Measurements from ENCODE around the gene TMEM260. TPM values are rescaled to one million over a fixed set of nuclear protein-coding genes. Genes with fewer than 3 reads are reported as not detected.
A peak's percentile ranks its signal among the peaks of the same experiment; 100 is the strongest.
"Not testable (repeated sequence)": the region's sequence is repeated elsewhere in the genome, so short reads cannot be mapped to it uniquely, and the experiment has no call there.

Gene TMEM260
- total RNA-seq, 2 donors from 2014 or later: 17.9 to 22.9 TPM

DNA sequence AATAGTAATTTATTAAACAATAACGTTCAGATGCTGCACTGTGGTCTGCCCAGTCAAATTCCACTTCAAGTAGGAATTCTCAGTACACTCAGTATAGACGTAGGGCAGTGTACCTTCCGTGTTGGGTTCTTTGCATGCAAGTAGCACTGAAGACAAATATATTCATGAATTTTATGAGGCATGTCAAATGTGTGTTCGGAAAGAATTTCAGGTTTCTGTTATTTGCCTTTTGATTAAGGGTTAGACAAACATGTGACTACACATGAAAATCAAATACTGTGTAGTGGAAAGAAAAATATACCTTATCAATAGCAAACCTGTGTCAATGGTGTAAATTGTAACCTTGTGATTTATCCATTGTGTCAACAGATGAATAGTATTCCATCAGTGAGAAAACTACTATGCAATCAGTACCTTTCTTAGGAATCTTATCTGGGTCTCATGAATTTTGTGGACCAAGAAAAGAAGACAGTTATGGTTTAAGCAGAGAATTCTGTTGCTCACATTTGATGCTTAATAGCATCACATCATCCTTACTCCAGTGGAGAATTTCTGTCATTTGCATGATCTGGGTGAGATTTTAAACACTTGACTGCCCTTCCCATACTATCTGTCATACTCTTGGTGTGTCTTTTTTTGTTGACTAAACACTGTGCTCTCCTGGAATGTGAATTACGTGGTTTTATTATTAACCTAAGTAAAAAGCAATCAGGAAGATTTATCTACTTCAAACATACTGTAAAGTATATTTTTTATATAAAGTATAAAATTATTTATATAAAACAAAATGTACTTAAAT is 13.3 kb downstream of the TMEM260 start:
- DNase-seq: no peak
- peak; percentile 64 for ATAC-seq
- intact Hi-C loops (cut with DNase I, micrococcal nuclease): no loop called here

DNA sequence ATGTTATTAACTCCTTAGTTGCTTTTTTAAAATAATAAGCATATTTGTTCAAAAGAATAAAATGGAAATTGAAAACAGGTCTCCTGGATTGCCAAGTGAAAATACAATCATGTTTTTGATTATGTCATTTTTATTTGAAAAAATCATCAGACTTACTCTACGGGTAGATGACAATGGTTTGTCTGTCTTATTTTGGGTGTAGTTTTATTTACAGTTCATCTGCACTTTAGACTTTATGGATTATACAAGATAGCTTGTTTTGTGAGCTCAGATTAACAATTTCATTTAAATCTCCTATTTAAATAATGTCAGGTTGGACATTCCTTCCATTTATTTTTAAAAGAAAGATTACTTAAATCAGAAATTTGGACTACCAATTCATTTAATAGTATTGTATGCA is 14.8 kb downstream of the TMEM260 start:
- peak; percentile 78 for ATAC-seq
- DNase-seq: no peak
- intact Hi-C loops (cut with DNase I, micrococcal nuclease): no loop called here

DNA sequence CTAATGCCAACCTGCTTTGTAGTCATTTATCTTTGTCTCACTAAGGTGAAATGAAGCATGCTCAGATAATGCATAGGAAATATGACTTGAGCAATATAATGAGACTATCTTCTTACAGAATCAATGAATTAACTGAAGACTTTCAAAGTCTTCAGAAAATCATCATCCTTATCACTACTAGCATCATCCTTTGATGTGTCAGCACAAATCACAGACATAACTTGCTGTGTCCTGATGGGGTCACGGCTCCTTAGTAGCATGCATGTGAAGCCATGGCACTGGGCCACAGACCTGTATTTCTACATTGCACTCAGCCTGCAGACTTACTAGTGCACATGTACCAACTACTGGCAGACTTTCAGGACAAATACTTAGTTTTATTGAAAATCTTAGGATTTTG is 18.9 kb downstream of the TMEM260 start:
- ATAC-seq: no peak
- DNase-seq: no peak
- intact Hi-C loops (cut with DNase I, micrococcal nuclease): no loop called here

DNA sequence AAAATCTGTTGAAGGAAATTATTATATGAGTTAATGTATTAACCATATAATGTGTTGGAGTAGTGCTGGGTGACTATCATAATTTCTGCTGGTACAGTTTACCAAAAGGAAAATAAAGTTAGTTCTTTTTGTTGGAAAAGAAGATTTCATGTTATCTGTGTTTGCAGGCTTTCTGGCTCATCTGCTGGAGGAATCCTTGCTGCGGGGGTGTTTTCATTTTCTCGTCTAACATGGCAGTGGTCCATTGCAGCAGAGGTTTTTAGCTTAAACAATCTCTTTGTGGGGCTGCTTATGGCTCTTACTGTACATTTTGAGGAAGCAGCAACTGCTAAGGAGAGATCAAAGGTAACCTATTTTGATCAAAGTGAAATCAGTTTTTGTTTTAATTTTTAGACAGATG is 24.1 kb downstream of the TMEM260 start:
- DNase-seq (no peak), ATAC-seq (no peak)
- intact Hi-C loops (cut with DNase I, micrococcal nuclease): no loop called here

DNA sequence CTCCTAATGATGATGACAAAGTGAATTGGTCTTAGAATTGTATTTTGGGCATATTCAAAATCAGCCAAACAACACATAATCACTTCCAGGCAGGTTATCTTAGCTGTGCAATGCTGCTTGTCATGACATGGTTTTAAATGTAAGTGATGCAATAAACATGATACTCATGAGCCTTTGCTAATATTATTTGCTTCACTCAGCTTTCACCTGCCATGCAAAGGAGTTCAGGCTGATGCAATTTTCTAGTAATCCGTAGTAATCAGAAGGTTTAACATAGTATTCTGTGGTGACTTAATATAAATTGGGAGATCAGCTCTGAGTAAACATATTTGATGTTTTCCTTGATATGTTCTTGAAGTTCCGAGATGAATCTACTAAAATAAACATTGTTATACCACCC is 29.1 kb downstream of the TMEM260 start:
- no peak for DNase-seq
- ATAC-seq: no peak
- intact Hi-C loops (cut with DNase I, micrococcal nuclease): no loop called here

DNA sequence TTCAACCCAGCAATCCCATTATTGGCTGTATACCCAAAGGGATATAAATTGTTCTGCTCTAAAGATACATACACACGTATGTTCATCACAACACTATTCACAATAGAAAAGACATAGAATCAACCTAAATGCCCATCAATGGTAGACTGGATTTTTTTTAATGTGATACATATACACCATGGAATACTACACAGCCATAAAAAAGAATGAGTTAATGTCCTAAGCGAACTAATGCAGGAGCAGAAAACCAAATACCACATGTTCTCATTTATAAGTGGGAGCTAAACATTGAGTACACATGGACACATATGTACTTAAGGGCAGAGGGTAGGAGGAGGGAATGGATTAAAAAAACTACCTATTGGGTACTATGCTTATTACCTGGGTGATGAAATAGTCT is 32.1 kb downstream of the TMEM260 start:
- ATAC-seq; DNase-seq; intact Hi-C loops (cut with DNase I, micrococcal nuclease): not testable (repeated sequence)

DNA sequence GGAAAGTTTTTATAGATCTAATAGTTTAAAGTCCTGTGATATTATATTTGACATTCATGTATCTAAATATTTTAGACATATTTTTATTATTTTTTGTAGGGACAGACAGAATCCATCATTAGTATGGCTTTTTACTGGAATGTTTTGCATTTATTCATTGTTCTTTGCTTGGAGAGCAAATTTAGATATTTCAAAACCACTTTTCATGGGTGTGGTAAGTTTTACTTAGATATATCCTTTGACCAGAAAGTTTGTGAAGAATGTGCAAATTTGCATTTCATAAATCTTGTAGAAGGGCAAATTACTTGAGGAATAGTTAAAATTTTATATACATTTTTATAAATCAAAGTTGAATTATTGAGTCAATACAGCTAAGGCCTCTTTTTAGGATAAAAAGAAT is 37.5 kb downstream of the TMEM260 start:
- DNase-seq: no peak
- intact Hi-C loops (cut with DNase I, micrococcal nuclease): no loop called here
- no peak for ATAC-seq

DNA sequence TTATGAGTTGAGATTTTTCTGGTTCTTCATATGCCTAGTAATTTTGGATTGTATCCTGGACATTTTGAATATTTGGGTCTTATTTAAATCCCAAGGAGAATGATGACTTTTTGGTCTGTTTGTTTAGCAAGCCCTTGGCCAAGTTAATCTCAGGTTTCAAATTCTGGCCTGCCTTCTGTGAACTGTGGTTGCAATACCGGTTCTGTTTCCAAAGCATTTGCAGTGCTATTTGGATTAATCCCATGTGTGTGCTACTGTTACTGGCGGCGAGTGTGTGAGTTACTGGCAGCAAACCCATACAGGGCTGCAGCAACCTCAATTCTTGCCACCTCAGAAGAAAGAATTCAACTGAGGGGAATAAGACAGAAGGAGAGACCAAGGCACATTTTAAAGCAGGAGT is 51.1 kb downstream of the TMEM260 start:
- intact Hi-C loops (cut with DNase I, micrococcal nuclease): no loop called here
- DNase-seq (no peak), ATAC-seq (no peak)

DNA sequence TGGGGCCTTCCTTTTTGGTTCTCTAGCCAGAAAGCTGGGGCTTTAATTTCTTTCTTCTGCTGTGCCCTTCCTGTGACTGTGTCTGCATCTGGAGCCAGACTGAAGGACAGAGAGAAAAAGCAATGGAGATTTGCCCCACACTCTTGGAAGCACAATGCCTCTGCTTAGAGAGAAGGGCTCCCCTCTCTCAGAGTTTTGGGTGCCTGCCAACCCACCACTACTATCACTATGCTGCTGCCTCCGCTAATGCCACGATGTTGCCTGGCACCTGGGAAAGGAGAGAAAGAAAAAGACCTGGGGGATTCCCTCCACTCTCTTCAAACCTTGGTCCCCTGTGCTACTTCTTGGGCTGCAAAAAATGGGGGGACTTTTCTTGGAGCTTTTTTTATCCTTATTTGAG is 52.6 kb downstream of the TMEM260 start:
- ATAC-seq (no peak), DNase-seq (no peak)
- intact Hi-C loops (cut with DNase I, micrococcal nuclease): no loop called here

DNA sequence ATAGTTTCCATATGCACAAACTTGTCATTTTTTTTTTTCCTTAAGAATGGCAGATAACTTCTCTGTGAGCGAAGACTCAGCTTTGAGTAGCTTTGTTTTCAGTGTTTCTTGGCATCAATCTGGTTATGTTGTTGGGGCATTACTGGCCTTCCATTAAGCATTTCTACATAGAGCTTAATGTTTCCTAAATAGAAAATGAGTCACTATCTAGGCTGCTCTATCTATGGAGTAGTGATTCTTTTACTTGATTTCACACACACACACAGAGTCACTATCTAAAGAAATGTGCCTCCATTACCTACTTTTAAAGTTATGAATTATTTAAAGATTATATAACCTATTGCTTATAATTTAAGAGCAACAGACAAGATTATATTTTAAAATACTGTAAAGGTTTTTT is 53.9 kb downstream of the TMEM260 start:
- no peak for DNase-seq
- no peak for ATAC-seq
- intact Hi-C loops (cut with DNase I, micrococcal nuclease): no loop called here

DNA sequence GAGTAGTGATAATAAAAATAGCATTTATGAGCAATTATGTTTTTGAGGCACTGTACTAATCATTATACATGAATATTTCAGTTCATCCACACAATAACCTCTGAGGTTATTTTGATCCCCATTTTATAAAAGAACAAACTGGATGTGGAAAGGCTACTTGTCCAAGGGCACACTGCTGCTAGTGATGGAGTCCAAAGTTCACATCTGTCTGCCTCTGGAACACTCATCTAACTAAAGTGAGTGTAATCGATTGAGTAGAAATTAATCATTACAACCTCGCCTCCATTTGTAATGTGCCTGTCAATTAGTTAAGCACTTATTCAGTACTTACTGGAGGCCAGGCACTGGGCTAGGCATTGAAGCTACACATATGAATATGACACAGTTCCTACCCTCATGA is 55.4 kb downstream of the TMEM260 start:
- intact Hi-C loops (cut with DNase I, micrococcal nuclease): no loop called here
- no peak for DNase-seq
- ATAC-seq: no peak

DNA sequence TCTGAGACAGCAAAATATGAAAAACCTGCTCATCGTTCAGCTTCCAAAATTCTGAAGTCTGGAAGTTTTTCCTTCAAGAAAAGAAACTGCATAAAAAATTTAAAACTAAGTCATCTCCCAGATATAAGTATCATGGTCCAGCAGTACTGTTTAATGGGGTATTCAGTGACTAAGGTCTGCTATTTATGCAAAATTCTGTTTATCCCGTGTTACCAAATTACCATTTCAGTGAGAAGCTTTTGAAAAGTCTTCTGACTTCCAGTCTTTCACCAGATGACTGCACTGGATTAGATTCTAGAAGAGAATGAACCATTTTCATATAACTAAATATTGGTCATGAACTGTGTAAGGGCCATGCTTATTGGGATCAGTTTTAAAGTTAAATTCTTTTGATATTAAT is 67.9 kb downstream of the TMEM260 start:
- intact Hi-C loops (cut with DNase I, micrococcal nuclease): no loop called here
- DNase-seq (no peak), ATAC-seq (no peak)

DNA sequence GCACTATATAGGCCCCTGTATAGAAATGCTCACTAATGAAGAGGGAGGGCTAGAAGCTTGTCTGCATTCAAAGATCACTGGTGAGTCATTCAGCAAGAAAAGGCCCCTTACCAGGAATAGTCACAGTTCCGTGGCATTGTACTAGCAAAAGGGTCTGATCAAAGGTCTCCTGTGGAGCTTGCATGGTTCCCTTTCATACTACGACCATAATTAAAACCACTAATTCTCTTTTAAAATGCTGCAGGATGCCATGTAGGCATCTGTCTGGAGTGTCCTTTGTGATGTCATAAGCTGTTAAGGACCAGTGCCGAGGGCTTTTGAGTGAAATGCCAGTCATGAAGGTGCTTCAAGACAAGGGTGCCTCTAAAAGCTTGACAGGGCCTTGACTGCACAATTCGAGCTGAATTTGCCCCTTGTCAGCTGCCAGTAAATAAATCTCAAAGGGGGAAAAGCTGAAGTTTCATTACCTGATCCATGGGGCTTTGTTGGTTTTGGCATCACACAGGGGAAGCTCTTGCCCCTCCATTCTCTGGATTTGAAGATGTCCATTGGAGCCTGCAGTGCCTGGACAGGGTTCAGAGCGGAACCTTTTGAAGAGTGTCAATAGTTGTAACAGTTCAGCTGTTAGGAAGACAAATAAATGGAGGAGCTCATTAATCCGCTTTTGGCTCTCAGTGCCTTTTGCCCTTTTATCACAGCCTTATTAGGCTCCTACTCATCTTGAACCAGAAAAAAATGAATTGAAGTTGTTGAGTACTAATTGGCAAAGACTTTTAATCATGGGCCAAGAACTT is 69.1 kb downstream of the TMEM260 start:
- intact Hi-C loops (cut with DNase I, micrococcal nuclease): no loop called here

DNA sequence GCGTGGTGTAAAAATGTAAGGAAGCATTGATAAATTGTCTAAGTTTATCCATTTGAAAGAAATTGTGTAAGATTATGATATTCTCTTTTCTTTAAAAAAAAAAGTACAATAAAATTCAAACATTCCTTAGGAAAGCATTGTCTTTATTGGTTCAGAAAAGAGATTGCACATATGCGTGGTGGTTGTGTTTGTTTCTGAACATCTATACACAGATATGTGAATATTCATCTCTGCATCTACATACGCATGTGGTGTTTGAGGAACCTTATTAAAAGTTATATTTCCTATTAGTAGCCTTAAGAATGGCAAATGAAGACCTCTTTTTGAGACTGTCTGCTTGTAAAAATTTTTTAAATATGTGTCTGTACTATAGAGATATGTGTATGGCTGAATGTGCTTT is 69.8 kb downstream of the TMEM260 start:
- ATAC-seq (no peak), DNase-seq (no peak)
- intact Hi-C loops (cut with DNase I, micrococcal nuclease): no loop called here

More for the DNA sequence above, 69.1 kb downstream of the TMEM260 start:
- ATAC-seq: no peak
- DNase-seq: no peak

DNA sequence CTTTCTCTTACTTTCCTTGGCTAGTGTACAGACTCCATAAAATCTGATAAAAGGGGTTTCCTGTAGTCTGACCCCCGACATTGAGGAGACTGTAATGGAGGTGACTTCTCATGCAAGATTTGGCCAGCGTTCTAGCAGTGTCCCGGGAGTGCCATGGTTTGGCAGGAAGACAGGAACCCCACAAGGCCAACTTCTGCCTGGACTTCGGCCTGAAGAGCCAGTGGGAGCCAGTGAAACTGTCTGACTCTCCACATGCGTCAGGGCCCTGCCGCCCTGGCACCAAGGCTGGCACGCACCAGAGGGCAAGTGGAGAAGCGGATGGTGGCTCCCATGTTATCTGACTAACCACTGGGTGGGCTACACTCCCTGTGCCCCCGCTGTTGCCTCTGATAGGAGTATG is 70.5 kb downstream of the TMEM260 start:
- ATAC-seq: no peak

DNA sequence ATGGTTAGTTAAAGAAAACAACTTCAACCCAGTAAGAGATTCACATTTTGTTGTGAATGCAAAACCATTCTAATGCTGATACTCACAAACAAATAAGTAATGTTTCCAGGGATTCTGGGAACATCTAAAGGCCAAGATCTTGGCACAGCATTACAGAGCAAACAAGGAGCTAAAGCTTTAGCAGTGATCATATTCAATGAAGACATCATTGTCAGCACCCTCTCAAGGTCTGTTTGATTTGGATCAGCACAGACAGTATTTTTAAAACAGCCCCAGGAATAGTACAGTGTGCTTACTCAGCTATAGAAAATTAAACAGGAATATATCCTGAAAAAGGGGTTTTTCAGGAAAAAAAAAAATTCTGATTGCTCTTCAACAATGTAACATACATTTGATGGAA is 71.4 kb downstream of the TMEM260 start:
- no peak for DNase-seq
- intact Hi-C loops (cut with DNase I, micrococcal nuclease): no loop called here
- ATAC-seq: no peak

More for the DNA sequence above, 70.5 kb downstream of the TMEM260 start:
- intact Hi-C loops (cut with DNase I, micrococcal nuclease): no loop called here
- DNase-seq: no peak

DNA sequence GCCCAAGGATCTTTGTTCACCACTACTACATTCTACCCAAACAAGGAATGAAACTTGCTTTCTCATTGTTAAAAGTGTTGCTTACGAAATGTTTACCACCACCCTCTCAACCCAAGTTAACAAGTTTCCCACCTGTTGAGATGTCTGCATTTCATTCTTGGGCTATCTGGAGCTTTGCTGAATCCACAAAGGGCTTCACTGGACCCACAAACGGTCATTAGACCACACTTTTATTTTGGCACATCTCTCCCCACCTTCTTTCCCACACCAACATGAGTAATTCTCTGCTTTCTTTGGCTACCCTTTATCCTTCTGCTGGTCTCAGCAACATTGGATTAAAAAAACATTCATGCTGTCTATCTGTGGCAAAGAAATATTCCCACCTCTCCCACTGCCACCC is 78.0 kb downstream of the TMEM260 start:
- intact Hi-C loops (cut with DNase I, micrococcal nuclease): no loop called here
- ATAC-seq: no peak
- no peak for DNase-seq

DNA sequence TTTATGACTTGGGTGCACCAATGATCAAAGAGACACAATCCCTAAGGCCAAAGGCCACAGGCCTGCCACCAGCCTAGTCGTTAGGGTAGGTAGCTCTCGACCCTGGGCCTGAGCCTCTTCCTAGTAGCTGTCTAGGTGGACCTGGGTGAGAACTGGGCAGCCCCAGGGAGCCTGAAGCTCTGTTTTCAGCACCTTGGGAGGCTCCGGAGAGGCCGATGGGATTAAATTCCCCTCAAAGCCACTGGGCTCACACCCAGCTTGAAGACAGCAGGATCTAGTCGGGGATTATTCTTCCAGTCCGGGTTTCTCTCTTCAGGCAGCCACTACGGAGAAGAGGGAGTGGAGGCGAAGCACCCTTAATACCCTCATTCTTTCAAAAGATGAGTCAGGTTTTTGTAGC is 79.8 kb downstream of the TMEM260 start:
- intact Hi-C loops (cut with DNase I, micrococcal nuclease): no loop called here
- no peak for DNase-seq
- ATAC-seq: no peak

DNA sequence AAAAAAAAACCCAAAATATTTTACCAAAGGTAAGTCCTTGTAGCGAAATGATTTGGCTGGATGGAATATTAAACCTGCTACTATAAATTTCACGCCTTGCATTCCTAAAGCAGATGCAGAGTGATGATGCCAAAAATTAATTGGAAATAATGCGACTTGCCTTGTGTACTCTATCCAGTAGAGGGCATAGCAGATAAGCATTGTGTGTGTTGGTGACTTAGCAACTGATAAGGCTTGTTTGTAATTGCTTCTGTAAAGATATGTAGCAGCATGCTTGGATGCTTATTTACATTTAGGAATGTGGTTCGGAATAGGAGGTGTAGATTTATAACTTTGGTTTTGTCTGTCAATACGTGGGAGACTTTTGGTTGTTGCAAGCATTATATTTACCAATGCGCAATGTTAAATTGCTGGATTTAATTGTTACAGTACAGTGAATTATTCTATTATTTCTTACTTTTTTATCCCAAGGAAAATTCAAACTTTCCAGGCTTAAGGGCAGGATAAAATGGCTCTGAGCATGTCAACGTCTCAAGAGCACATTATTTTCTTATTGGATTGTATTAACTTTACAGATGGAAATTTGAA is 80.5 kb downstream of the TMEM260 start:
- intact Hi-C loops (cut with DNase I, micrococcal nuclease): no loop called here
- DNase-seq (no peak), ATAC-seq (peak; percentile 93)
